Measurements from ENCODE around the gene SLC38A6. TPM values are rescaled to one million over a fixed set of nuclear protein-coding genes. Genes with fewer than 3 reads are reported as not detected.
A peak's percentile ranks its signal among the peaks of the same experiment; 100 is the strongest.

SLC38A6 gene
- total and polyA plus RNA-seq, 9 of the 15 experiments (the other 6 are each of a cell fraction or from before 2014, with no cell fraction given) = 9.8 to 40.3 (median 17.6) TPM

DNA sequence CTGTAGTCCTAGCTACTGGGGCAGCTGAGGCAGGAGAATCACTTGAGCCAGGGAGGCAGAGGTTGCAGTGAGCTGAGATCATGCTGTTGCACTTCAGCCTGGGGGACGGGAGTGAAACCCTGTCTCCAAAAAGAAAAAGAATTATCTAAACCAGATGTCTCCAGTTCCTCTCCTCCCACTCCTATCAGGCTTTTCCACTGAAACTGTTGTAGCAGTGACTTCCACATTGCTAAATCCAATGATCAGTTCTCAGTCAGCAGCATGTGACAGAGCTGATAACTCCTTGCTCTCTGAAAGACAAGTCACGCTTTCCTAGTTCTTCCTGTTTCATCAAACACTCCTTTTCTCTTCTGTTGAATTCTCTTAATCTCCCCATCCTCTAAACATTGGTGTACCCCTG lies 8.6 kb downstream of the SLC38A6 start (continued):
- no peak for TF ChIP-seq ZC3H11A (IDR thresholded peaks at IDR 0.05; ENCODE audit: low read depth, low read length)
- TF ChIP-seq CREBBP (IDR thresholded peaks at IDR 0.05; ENCODE audit: low read depth, low read length) = no peak
- no peak for TF ChIP-seq ZNF280B (CRISPR knock-in tag; IDR thresholded peaks at IDR 0.05)
- no peak for TF ChIP-seq NFYB (IDR thresholded peaks at IDR 0.05; ENCODE audit: extremely low read depth, insufficient read length)
- TF ChIP-seq ZNF316 (IDR thresholded peaks at IDR 0.05) = 0 out of 2 replicates have a peak, but pooled peaks have one; percentile 14
- no peak for TF ChIP-seq NR0B1 (IDR thresholded peaks at IDR 0.05; ENCODE audit: partially characterized antibody)
- TF ChIP-seq, protein P1, sequence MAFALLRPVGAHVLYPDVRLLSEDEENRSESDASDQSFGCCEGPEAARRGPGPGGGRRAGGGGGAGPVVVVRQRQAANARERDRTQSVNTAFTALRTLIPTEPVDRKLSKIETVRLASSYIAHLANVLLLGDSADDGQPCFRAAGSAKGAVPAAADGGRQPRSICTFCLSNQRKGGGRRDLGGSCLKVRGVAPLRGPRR (CRISPR knock-in tag; IDR thresholded peaks at IDR 0.05) = no peak

GRCh38 chr14:60998617-60999016 lies 17.6 kb downstream of the SLC38A6 start:
- no peak for ATAC-seq
- Histone ChIP-seq H3K9me3 (replicated peaks; ENCODE audit: control insufficient read depth, insufficient read depth, low read depth, low read length) (no peaks in the 10 kb centered on the region), H2AFZ (ENCODE audit: low read depth, low read length) (no peak overlapping the region), H3K36me3 (ENCODE audit: control insufficient read depth, insufficient read depth, low read length) (peaks cover 34% of the 10 kb centered on the region; the same call in 1 of the 3 replicates), H3K27me3 (ENCODE audit: control insufficient read depth in 2 of 2, insufficient read depth in 2 of 2, low read length in 2 of 2) (no peaks in the 10 kb centered on the region), H3K4me1 (replicated peaks in 1 of 2; ENCODE audit: control insufficient read depth in 2 of 2, insufficient read depth in 2 of 2, low read length in 2 of 2) (no peaks in the 10 kb centered on the region), H3K79me2 (ENCODE audit: control insufficient read depth, insufficient read depth, low read length) (no peaks in the 10 kb centered on the region; the same call in 2 of the 3 replicates), H3K9ac (ENCODE audit: insufficient read depth in 1 of 2, low read depth in 2 of 2, low read length in 2 of 2) (no peak overlapping the region), H3K27ac (ENCODE audit: extremely low read depth, low read depth, low read length) (no peak overlapping the region), H3K4me3 (no peak overlapping the region), H3K9me1 (ENCODE audit: control insufficient read depth, insufficient read depth, low read length) (no peaks in the 10 kb centered on the region), H4K20me1 (replicated peaks; ENCODE audit: control insufficient read depth, insufficient read depth, low read length) (no peaks in the 10 kb centered on the region), H3K4me2 (ENCODE audit: insufficient read depth, low read length) (no peak overlapping the region)
- no TSS peak for BruUV-seq (replicated peaks)
- CTCF ChIA-PET (ENCODE audit: low intra/inter-chr PET ratio) = no interaction called here
- POLR2A ChIA-PET = no interaction called here
- FAIRE-seq = no peak
- no peak for DNase-seq (ENCODE audit: extremely low read depth in 1 of 4, low spot score in 3 of 4)
- in situ Hi-C loops (cut with MboI) = no loop called here
- 95% methylated on average over 8 of the region's 9 CpGs for WGBS (ENCODE audit: insufficient coverage, low coverage, missing lambda C conversion rate)
- intact Hi-C loops (cut with micrococcal nuclease) = no loop called here
- no peak for TF ChIP-seq U2AF2 (optimal IDR thresholded peaks at IDR 0.05; ENCODE audit: low read depth, low read length)
- TF ChIP-seq HBP1 (CRISPR knock-in tag; IDR thresholded peaks at IDR 0.05) = no peak
- TF ChIP-seq HMGXB4 (CRISPR knock-in tag; IDR thresholded peaks at IDR 0.05) = no peak
- no peak for TF ChIP-seq ARHGAP35 (IDR thresholded peaks at IDR 0.05; ENCODE audit: partially characterized antibody)
- TF ChIP-seq CHCHD3 (CRISPR knock-in tag; IDR thresholded peaks at IDR 0.05) = no peak
- no peak for TF ChIP-seq CBX3 (IDR thresholded peaks at IDR 0.05; ENCODE audit: borderline replicate concordance in 1 of 2, low read length in 2 of 2)
- no peak for TF ChIP-seq ZNF507 (tag; conservative IDR thresholded peaks at IDR 0.05)
- TF ChIP-seq ZNF311 (CRISPR knock-in tag; IDR thresholded peaks at IDR 0.05) = no peak
- no peak for TF ChIP-seq PTRF (tag; IDR thresholded peaks at IDR 0.05)
- no peak for TF ChIP-seq ZNF551 (CRISPR knock-in tag; IDR thresholded peaks at IDR 0.05)

All from K562 (cell line).